K562 (cell line): Measurements from ENCODE around the gene AFM. TPM values are rescaled to one million over a fixed set of nuclear protein-coding genes. Genes with fewer than 3 reads are reported as not detected.

Experiments used
- ATAC-seq: fragments of 200-7000 bp; cut with Tn5 transposase; 3 replicates; pipeline ENCODE4 v1.9.1; 2020; ENCODE audit warnings: moderate library complexity
- BruUV-seq: library from RNA; stranded (reverse); fragments of 400-500 nt; replicated peaks from 2 replicates; lab custom pipeline; 2021; lab: Mats Ljungman, UMichigan
- CTCF ChIA-PET: fragments of 300-600 bp; formaldehyde crosslinking; extraction: SDS; loops from one replicate; lab custom pipeline; 2021; ENCODE audit warnings: low intra/inter-chr PET ratio; lab: Yijun Ruan, JAX
- POLR2A ChIA-PET: fragments of 300-600, 350-650 bp; sonication (Branson Sonifier 250); formaldehyde crosslinking; extraction: SDS; loops from one replicate; lab custom pipeline; 2021; ENCODE audit warnings: antibody characterized with exemption, inconsistent platforms; lab: Yijun Ruan, JAX
- DNase-seq, 4 experiments: peaks; one replicate each; pipeline versions ENCODE4 v3.0.0 to v3.0.0-alpha.2; 2011 to 2018; ENCODE audit warnings: low spot score in 3 of 4, mixed read lengths in 3 of 4; ENCODE audit errors: extremely low read depth in 1 of 4
- FAIRE-seq: peaks from 2 replicates; lab custom pipeline; 2011; peaks lifted over from hg19 to GRCh38; lab: Jason Lieb, UNC
- H2AFZ ChIP-seq: 2 replicates; pipeline ENCODE4 v1.6.0; 2011; ENCODE audit warnings: low read depth, low read length, control low read depth, inconsistent platforms
- H3K27ac ChIP-seq: fragments of 200-600 bp; 3 replicates; pipeline ENCODE4 v1.8.0; 2011; ENCODE audit warnings: low read depth, mild to moderate bottlenecking, control low read depth, inconsistent platforms, low read length, moderate library complexity, mixed read lengths; ENCODE audit errors: extremely low read depth
- H3K27me3 ChIP-seq, 2 experiments: fragments of 300-600 bp in 1 of 2; 2 replicates in 1 of 2; 3 replicates in 1 of 2; pipeline versions ENCODE4 v1.6.0 to v1.8.0; 2011; ENCODE audit warnings: inconsistent platforms in 2 of 2, low read length in 2 of 2, mild to moderate bottlenecking in 1 of 2, mixed read lengths in 1 of 2, moderate library complexity in 1 of 2; ENCODE audit not compliant: control insufficient read depth in 2 of 2, insufficient read depth in 2 of 2
- H3K36me3 ChIP-seq: fragments of 300-600 bp; 3 replicates; pipeline ENCODE4 v1.8.0; 2011; ENCODE audit warnings: mild to moderate bottlenecking, low read length, inconsistent platforms; ENCODE audit not compliant: control insufficient read depth, insufficient read depth
- H3K4me1 ChIP-seq, 2 experiments: fragments of 200-600 bp in 1 of 2; replicated peaks in 1 of 2; 2 replicates in 1 of 2; 3 replicates in 1 of 2; pipeline versions ENCODE4 v1.5.1 to v1.8.0; 2011; ENCODE audit warnings: inconsistent platforms in 2 of 2, low read length in 2 of 2, mild to moderate bottlenecking in 1 of 2, mixed read lengths in 1 of 2, moderate library complexity in 1 of 2; ENCODE audit not compliant: control insufficient read depth in 2 of 2, insufficient read depth in 2 of 2
- H3K4me2 ChIP-seq: 2 replicates; pipeline ENCODE4 v1.6.1; 2011; ENCODE audit warnings: low read length, control low read depth, inconsistent platforms, mixed read lengths; ENCODE audit not compliant: insufficient read depth
- H3K4me3 ChIP-seq: fragments of 200-600 bp; sonication (generic), shearing (Covaris generic); 2 replicates; pipeline ENCODE4 v1.5.1; 2016; ENCODE audit warnings: control low read depth, inconsistent platforms
- H3K79me2 ChIP-seq: fragments of 200-600 bp; 3 replicates; pipeline ENCODE4 v1.8.0; 2011; ENCODE audit warnings: low read length, inconsistent platforms; ENCODE audit not compliant: control insufficient read depth, insufficient read depth
- H3K9ac ChIP-seq, 2 experiments: 2 replicates each; pipeline versions ENCODE4 v1.6.0 to v1.6.1; 2011; ENCODE audit warnings: low read depth in 2 of 2, low read length in 2 of 2, control low read depth in 1 of 2, inconsistent platforms in 1 of 2, mild to moderate bottlenecking in 1 of 2, mixed read lengths in 1 of 2; ENCODE audit not compliant: insufficient read depth in 1 of 2
- H3K9me1 ChIP-seq: one replicate; pipeline ENCODE4 v1.6.0; 2011; ENCODE audit warnings: inconsistent platforms, mild to moderate bottlenecking, low read length, moderate library complexity; ENCODE audit not compliant: control insufficient read depth, insufficient read depth
- H3K9me3 ChIP-seq: replicated peaks from 2 replicates; pipeline ENCODE4 v1.5.1; 2011; ENCODE audit warnings: low read depth, low read length, inconsistent platforms; ENCODE audit not compliant: control insufficient read depth, insufficient read depth
- H4K20me1 ChIP-seq: replicated peaks from 2 replicates; pipeline ENCODE4 v1.6.1; 2011; ENCODE audit warnings: low read length, inconsistent platforms, mixed read lengths; ENCODE audit not compliant: control insufficient read depth, insufficient read depth
- ADNP ChIP-seq: fragments of 200-800 bp; sonication (Bioruptor generic); IDR thresholded peaks from 2 replicates; pipeline ENCODE4 v1.6.1; 2016; ENCODE audit warnings: missing genetic modification characterization, missing compliant biosample characterization
- ESRRA ChIP-seq: fragments of 450-650 bp; IDR thresholded peaks from 2 replicates; pipeline ENCODE4 v1.6.1; 2014; ENCODE audit warnings: low read depth, mild to moderate bottlenecking, moderate library complexity, borderline replicate concordance
- GABPB1 ChIP-seq: sonication (generic); formaldehyde crosslinking; IDR thresholded peaks from 2 replicates; pipeline ENCODE4 v1.8.0; 2022; ENCODE audit warnings: mild to moderate bottlenecking, missing genetic modification reagents
- HEY1 ChIP-seq: fragments of 250-450 bp; sonication (Bioruptor Pico); IDR thresholded peaks from 2 replicates; pipeline ENCODE4 v1.5.0; 2020; ENCODE audit warnings: mild to moderate bottlenecking, moderate library complexity, borderline replicate concordance
- MEIS2 ChIP-seq: fragments of 450-650 bp; IDR thresholded peaks from 2 replicates; pipeline ENCODE4 v1.6.1; 2014; ENCODE audit warnings: mild to moderate bottlenecking; ENCODE audit not compliant: partially characterized antibody
- MTA3 ChIP-seq: fragments of 450-650 bp; formaldehyde crosslinking; IDR thresholded peaks from 2 replicates; pipeline ENCODE4 v1.6.1; 2017; ENCODE audit warnings: mild to moderate bottlenecking, borderline replicate concordance
- XRCC4 ChIP-seq: IDR thresholded peaks from one replicate; pipeline ENCODE4 v1.6.1; 2011; ENCODE audit not compliant: insufficient read depth, insufficient read length; ENCODE audit errors: extremely low read depth
- ZEB2 ChIP-seq: fragments of 450-650 bp; IDR thresholded peaks from 2 replicates; pipeline ENCODE4 v1.6.1; 2016
- ZNF133 ChIP-seq: fragments of 250-450 bp; sonication (Bioruptor Pico); IDR thresholded peaks from 2 replicates; pipeline ENCODE4 v1.4.0; 2020; ENCODE audit warnings: mild to moderate bottlenecking
- ZNF77 ChIP-seq: fragments of 250-450 bp; sonication (Bioruptor Pico); IDR thresholded peaks from 2 replicates; pipeline ENCODE4 v1.5.0; 2020
- WGBS: fragments of 100-300 bp; shearing (Covaris generic); methylation state at CpG from one replicate; pipeline ENCODE4 v1.1.6; 2016; ENCODE audit warnings: low coverage, mixed read lengths; ENCODE audit not compliant: insufficient coverage; ENCODE audit errors: missing lambda C conversion rate; 5-methylcytosine and 5-hydroxymethylcytosine counted together
- in situ Hi-C: fragments of 300-500 bp; cut with MboI; formaldehyde crosslinking; loops from 4 replicates; pipeline ENCODE4 v1.15.0; 2018; ENCODE audit warnings: inconsistent platforms, mixed read lengths
- intact Hi-C: fragments of 100-400 bp; cut with micrococcal nuclease; formaldehyde crosslinking; loops from 2 replicates; pipeline ENCODE4 v1.14.2; 2022
- polyA plus RNA-seq, 8 experiments: library from polyadenylated mRNA; depleted of rRNA in 4 of 8; stranded (reverse) in 5 of 8; unstranded in 3 of 8; fragments of >200 nt; fragmentation: Nextera tagmentation in 2 of 8; fragmentation: Illumina TruSeq in 1 of 8; extraction: Ambion mirVana in 2 of 8; extraction: Trizol in 1 of 8; gene quantifications; 2 replicates each; pipeline versions ENCODE4 v1.2.1 to v1.2.3, GENCODE V29; 2011 to 2014; ENCODE audit warnings: inconsistent platforms in 1 of 8, missing spikeins in 1 of 8
- total RNA-seq, 7 experiments: library from RNA; depleted of rRNA in 6 of 7; stranded (reverse); fragments of >200 nt in 6 of 7; fragmentation: Illumina TruSeq in 2 of 7; extraction: Trizol in 2 of 7; gene quantifications; 2 replicates each; pipeline versions ENCODE4 v1.2.1 to v1.2.3, GENCODE V29; 2011 to 2021; ENCODE audit warnings: low replicate concordance in 1 of 7
- TF ChIP-seq, protein P1 (sequence below): fragments of 250-450 bp; sonication (Bioruptor Pico); IDR thresholded peaks from 2 replicates; pipeline ENCODE4 v1.8.0; 2021; ENCODE audit warnings: borderline replicate concordance, mild to moderate bottlenecking, moderate library complexity; ENCODE audit not compliant: poor library complexity, severe bottlenecking
- TF ChIP-seq, protein P2 (sequence below): sonication (generic); formaldehyde crosslinking; IDR thresholded peaks from 2 replicates; pipeline ENCODE4 v1.8.0; 2022; ENCODE audit warnings: missing genetic modification reagents, mild to moderate bottlenecking, borderline replicate concordance
- TF ChIP-seq, protein P3 (sequence below): fragments of 250-450 bp; sonication (Bioruptor Pico); IDR thresholded peaks from 2 replicates; pipeline ENCODE4 v1.8.0; 2021; ENCODE audit warnings: moderate library complexity, mild to moderate bottlenecking, inconsistent platforms
- TF ChIP-seq, protein P4 (sequence below), 2 experiments: fragments of 450-650 bp in 1 of 2; sonication (generic) in 1 of 2; formaldehyde crosslinking in 1 of 2; IDR thresholded peaks in 1 of 2; conservative IDR thresholded peaks in 1 of 2; 2 replicates each; pipeline versions ENCODE4 v1.6.1 to v1.8.1; 2016 to 2023; ENCODE audit warnings: mild to moderate bottlenecking in 2 of 2, moderate library complexity in 2 of 2, inconsistent platforms in 1 of 2, missing genetic modification reagents in 1 of 2

Gene AFM
- total and polyA plus RNA-seq, 9 of the 15 experiments (the other 6 are each of a cell fraction or from before 2014, with no cell fraction given), result 0.07 to 0.15 (median 0.12) TPM; not detected in 5

DNA sequence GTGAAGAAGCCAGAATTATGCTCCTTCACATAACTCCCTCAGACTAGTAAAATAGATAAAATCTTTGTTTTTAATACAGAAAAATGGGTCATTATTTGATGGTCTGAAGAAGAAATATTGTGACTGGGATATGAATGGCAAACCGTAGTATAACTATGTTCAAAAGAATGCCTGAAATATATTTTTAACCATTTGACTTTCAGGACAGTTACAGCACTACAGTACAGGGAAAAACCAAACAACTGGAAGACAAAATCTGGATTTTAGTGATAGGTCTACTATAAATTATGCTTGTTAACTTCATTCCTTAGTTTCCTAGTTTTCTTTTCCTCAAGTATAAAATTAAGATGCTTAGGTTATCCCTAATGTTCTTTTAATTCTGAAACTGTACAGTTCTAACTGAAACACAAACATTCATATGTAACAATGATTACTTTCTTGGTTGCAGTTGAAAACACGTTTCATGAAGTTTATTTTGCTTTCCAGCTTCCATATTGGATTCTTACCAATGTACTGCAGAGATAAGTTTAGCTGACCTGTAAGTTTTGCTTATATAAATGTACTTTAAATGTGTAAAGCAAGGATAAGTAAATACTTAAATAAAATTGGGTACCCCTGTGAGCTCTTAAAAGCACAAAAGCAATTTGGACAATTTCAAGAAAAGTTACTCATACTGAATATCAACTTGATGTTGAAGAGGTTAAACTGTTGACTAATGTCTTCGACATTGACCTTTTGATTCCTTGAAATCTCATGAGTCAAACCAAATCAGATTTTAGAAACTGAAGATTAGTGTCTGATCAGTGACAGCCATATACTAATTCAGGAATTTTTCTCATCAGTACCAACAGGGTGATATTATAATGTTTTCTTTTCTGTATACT lies 44.6 kb upstream of the AFM start:
- H3K27me3 ChIP-seq, result no peaks in the 10 kb centered on the region
- no peaks in the 10 kb centered on the region for H3K9me1 ChIP-seq
- H3K79me2 ChIP-seq, result no peaks in the 10 kb centered on the region
- no peak overlapping the region for H3K4me2 ChIP-seq
- H2AFZ ChIP-seq, result no peak overlapping the region
- in situ Hi-C loops (no loop called here), intact Hi-C loops (no loop called here)
- no peaks in the 10 kb centered on the region for H3K36me3 ChIP-seq
- BruUV-seq, result no TSS peak
- no peak overlapping the region for H3K27ac ChIP-seq
- H3K9ac ChIP-seq, result no peak overlapping the region
- no peak for ATAC-seq
- POLR2A ChIA-PET, result no interaction called here
- H4K20me1 ChIP-seq, result no peaks in the 10 kb centered on the region
- peaks cover 0 to 13% of the 10 kb centered on the region in 2 experiments; a peak in 2 of 5 replicates for H3K4me1 ChIP-seq
- H3K4me3 ChIP-seq, result no peak overlapping the region
- no peak for FAIRE-seq
- DNase-seq, result no peak
- H3K9me3 ChIP-seq, result no peaks in the 10 kb centered on the region
- CTCF ChIA-PET, result no interaction called here
- 23% methylated on average over 3 of the region's 3 CpGs for WGBS
- TF ChIP-seq MEIS2, result no peak
- TF ChIP-seq, protein P1, sequence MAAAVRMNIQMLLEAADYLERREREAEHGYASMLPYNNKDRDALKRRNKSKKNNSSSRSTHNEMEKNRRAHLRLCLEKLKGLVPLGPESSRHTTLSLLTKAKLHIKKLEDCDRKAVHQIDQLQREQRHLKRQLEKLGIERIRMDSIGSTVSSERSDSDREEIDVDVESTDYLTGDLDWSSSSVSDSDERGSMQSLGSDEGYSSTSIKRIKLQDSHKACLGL (CRISPR knock-in tag), result no peak
- TF ChIP-seq ZNF133 (CRISPR knock-in tag), result no peak
- TF ChIP-seq, protein P2, sequence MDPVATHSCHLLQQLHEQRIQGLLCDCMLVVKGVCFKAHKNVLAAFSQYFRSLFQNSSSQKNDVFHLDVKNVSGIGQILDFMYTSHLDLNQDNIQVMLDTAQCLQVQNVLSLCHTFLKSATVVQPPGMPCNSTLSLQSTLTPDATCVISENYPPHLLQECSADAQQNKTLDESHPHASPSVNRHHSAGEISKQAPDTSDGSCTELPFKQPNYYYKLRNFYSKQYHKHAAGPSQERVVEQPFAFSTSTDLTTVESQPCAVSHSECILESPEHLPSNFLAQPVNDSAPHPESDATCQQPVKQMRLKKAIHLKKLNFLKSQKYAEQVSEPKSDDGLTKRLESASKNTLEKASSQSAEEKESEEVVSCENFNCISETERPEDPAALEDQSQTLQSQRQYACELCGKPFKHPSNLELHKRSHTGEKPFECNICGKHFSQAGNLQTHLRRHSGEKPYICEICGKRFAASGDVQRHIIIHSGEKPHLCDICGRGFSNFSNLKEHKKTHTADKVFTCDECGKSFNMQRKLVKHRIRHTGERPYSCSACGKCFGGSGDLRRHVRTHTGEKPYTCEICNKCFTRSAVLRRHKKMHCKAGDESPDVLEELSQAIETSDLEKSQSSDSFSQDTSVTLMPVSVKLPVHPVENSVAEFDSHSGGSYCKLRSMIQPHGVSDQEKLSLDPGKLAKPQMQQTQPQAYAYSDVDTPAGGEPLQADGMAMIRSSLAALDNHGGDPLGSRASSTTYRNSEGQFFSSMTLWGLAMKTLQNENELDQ (CRISPR knock-in tag), result no peak
- TF ChIP-seq, protein P3, sequence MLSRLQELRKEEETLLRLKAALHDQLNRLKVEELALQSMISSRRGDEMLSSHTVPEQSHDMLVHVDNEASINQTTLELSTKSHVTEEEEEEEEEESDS, result no peak
- no peak for TF ChIP-seq ADNP (tag)
- TF ChIP-seq ZEB2, result no peak
- no peak for TF ChIP-seq ZNF77 (CRISPR knock-in tag)
- no peak for TF ChIP-seq ESRRA
- TF ChIP-seq XRCC4, result no peak
- TF ChIP-seq MTA3, result no peak
- TF ChIP-seq, protein P4, sequence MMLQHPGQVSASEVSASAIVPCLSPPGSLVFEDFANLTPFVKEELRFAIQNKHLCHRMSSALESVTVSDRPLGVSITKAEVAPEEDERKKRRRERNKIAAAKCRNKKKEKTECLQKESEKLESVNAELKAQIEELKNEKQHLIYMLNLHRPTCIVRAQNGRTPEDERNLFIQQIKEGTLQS (IDR thresholded peaks at IDR 0.05), result no peak
- TF ChIP-seq, protein P4 (CRISPR knock-in tag; conservative IDR thresholded peaks at IDR 0.05), result no peak
- TF ChIP-seq HEY1 (CRISPR knock-in tag), result no peak
- TF ChIP-seq GABPB1 (CRISPR knock-in tag), result no peak
